ENCODE results near the gene FGF11. TPM values are rescaled to one million over a fixed set of nuclear protein-coding genes. Genes with fewer than 3 reads are reported as not detected.

FGF11 gene
- total and polyA plus RNA-seq, 2 of the 13 experiments (the other 11 are each of a cell fraction or from before 2014, with no cell fraction given): 0.20 to 7.6 TPM

- H3K9ac ChIP-seq (ENCODE audit: insufficient read depth, low read depth, low read length): peak overlapping the region; percentile 75
- no peak overlapping the region for H2AFZ ChIP-seq (ENCODE audit: low read length)
- ATAC-seq (peak; percentile 88), FAIRE-seq (peak; percentile 70), DNase-seq (ENCODE audit: low spot score) (peak; percentile 76)
- no peaks in the 10 kb centered on the region for H3K79me2 ChIP-seq (ENCODE audit: insufficient read depth, low read length)
- no peaks in the 10 kb centered on the region for H3K36me3 ChIP-seq (replicated peaks in 1 of 2; ENCODE audit: control insufficient read depth in 1 of 2, insufficient read depth in 2 of 2, low read length in 2 of 2)
- CTCF ChIA-PET (ENCODE audit: low intra/inter-chr PET ratio, low total read pairs): interaction anchor here (1.3 kb wide), 1 partner anchor 89 kb away, joined by 3 read pairs; no protein-coding TSS in a partner anchor
- peaks cover 4 to 27% of the 10 kb centered on the region in 2 experiments; a peak in 4 of 5 replicates for H3K27me3 ChIP-seq (ENCODE audit: control insufficient read depth in 1 of 2, insufficient read depth in 2 of 2, low read length in 2 of 2)
- in situ Hi-C loops (cut with HindIII; ENCODE audit: extremely low pct_ligation_motif_present, low pct_unique_long_range_greater_than_20kb) (no loop called here), intact Hi-C loops (cut with micrococcal nuclease; ENCODE audit: unreplicated experiment) (loop anchor here (1.0 to 5.0 kb wide), 2 partner anchors 37 to 116 kb away; partner anchors contain the start of genes NEURL4, POLR2A and SLC35G6)
- no TSS peak for BruUV-seq (replicated peaks)
- POLR2A ChIA-PET: interaction anchor here (0.6 to 3.7 kb wide), 20 partner anchors 8 to 241 kb away, joined by 3 to 48 read pairs (median 4); partner anchors contain the start of genes CD68, PLSCR3, POLR2A and SLC35G6
- H3K9me3 ChIP-seq (ENCODE audit: low read length): no peaks in the 10 kb centered on the region
- no peaks in the 10 kb centered on the region for H4K20me1 ChIP-seq (ENCODE audit: insufficient read depth, low read length)
- WGBS (ENCODE audit: low lambda C conversion rate): 1% methylated on average over 15 of the region's 16 CpGs
- peak overlapping the region; percentile 62 to 85 (median 63) for H3K4me3 ChIP-seq (replicated peaks in 1 of 3; ENCODE audit: insufficient read depth in 1 of 3, low read depth in 2 of 3, low read length in 3 of 3)
- H3K27ac ChIP-seq (ENCODE audit: extremely low read length, insufficient read depth, low read length): peak overlapping the region; percentile 73
- peak overlapping the region; percentile 89 for H3K4me2 ChIP-seq (ENCODE audit: low read depth, low read length)
- peaks cover 45% of the 10 kb centered on the region for H3K4me1 ChIP-seq (ENCODE audit: insufficient read depth, low read length)
- TF ChIP-seq ISX (CRISPR knock-in tag; conservative IDR thresholded peaks at IDR 0.05) (no peak), PITX1 (CRISPR knock-in tag; IDR thresholded peaks at IDR 0.05) (0 out of 2 replicates have a peak, but pooled peaks have one; percentile 3), MAX (IDR thresholded peaks at IDR 0.05) (0 out of 2 replicates have a peak, but pooled peaks have one; percentile 34), PHF5A (CRISPR knock-in tag; IDR thresholded peaks at IDR 0.05; ENCODE audit: low read depth, unreplicated experiment) (no peak), ERF (CRISPR knock-in tag; IDR thresholded peaks at IDR 0.05) (no peak), ZNF564 (CRISPR knock-in tag; IDR thresholded peaks at IDR 0.05) (0 out of 2 replicates have a peak, but pooled peaks have one; percentile 34), MXI1 (IDR thresholded peaks at IDR 0.05; ENCODE audit: borderline replicate concordance, low read depth, low read length) (peak; percentile 9; the same call in 1 of the 3 replicates), KLF11 (CRISPR knock-in tag; IDR thresholded peaks at IDR 0.05) (no peak), MLLT10 (CRISPR knock-in tag; IDR thresholded peaks at IDR 0.05) (no peak), KDM4B (CRISPR knock-in tag; IDR thresholded peaks at IDR 0.05) (no peak), KDM6A (CRISPR knock-in tag; IDR thresholded peaks at IDR 0.05; ENCODE audit: low read depth) (no peak), SRSF4 (IDR thresholded peaks at IDR 0.05; ENCODE audit: low read depth, low read length, poor library complexity, severe bottlenecking) (no peak), ZNF441 (CRISPR knock-in tag; IDR thresholded peaks at IDR 0.05; ENCODE audit: borderline replicate concordance) (no peak), ZNF296 (CRISPR knock-in tag; conservative IDR thresholded peaks at IDR 0.05) (peak; percentile 66; the same call in 1 of the 2 replicates), ZXDC (CRISPR knock-in tag; IDR thresholded peaks at IDR 0.05) (no peak), ZBED4 (CRISPR knock-in tag; IDR thresholded peaks at IDR 0.05; ENCODE audit: borderline replicate concordance) (no peak), HNRNPLL (IDR thresholded peaks at IDR 0.05; ENCODE audit: low read depth, low read length, poor library complexity, severe bottlenecking) (no peak)
Observed at GRCh38 chr17:7445619-7445968, 6.3 kb downstream of the FGF11 start.

Data from HepG2 (cell line).